Measurements from ENCODE around the gene ZC2HC1C. TPM values are rescaled to one million over a fixed set of nuclear protein-coding genes. Genes with fewer than 3 reads are reported as not detected.

ZC2HC1C gene
- total and polyA plus RNA-seq, 9 of the 15 experiments (the other 6 are each of a cell fraction or from before 2014, with no cell fraction given), result 6.3 to 9.2 (median 7.7) TPM

- TF ChIP-seq JUN (IDR thresholded peaks at IDR 0.05; ENCODE audit: borderline replicate concordance, low read depth, low read length) (peak; percentile 50; the same call in 1 of the 2 replicates), JUN (CRISPR knock-in tag; IDR thresholded peaks at IDR 0.05; ENCODE audit: borderline replicate concordance) (no peak), TFAM (CRISPR knock-in tag; conservative IDR thresholded peaks at IDR 0.05) (no peak), TSC22D4 (tag; IDR thresholded peaks at IDR 0.05) (no peak), SMARCA5 (IDR thresholded peaks at IDR 0.05) (no peak), HDAC8 (tag; IDR thresholded peaks at IDR 0.05) (no peak), CBFA2T3 (IDR thresholded peaks at IDR 0.05) (peak; percentile 20), ZNF253 (CRISPR knock-in tag; conservative IDR thresholded peaks at IDR 0.05) (no peak), GABPB2 (CRISPR knock-in tag; conservative IDR thresholded peaks at IDR 0.05) (no peak), ELK3 (CRISPR knock-in tag; IDR thresholded peaks at IDR 0.05) (no peak), RBBP5 (IDR thresholded peaks at IDR 0.05; ENCODE audit: borderline replicate concordance, insufficient read depth, low read length, poor library complexity, severe bottlenecking) (peak; percentile 61), TBL1XR1 (IDR thresholded peaks at IDR 0.05; ENCODE audit: low read length in 2 of 2) (peak in 1 of 2 experiments; percentile 74; a peak in 2 of 4 replicates), TAF7 (tag; IDR thresholded peaks at IDR 0.05) (no peak)
- TF ChIP-seq, protein P1, sequence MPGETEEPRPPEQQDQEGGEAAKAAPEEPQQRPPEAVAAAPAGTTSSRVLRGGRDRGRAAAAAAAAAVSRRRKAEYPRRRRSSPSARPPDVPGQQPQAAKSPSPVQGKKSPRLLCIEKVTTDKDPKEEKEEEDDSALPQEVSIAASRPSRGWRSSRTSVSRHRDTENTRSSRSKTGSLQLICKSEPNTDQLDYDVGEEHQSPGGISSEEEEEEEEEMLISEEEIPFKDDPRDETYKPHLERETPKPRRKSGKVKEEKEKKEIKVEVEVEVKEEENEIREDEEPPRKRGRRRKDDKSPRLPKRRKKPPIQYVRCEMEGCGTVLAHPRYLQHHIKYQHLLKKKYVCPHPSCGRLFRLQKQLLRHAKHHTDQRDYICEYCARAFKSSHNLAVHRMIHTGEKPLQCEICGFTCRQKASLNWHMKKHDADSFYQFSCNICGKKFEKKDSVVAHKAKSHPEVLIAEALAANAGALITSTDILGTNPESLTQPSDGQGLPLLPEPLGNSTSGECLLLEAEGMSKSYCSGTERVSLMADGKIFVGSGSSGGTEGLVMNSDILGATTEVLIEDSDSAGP (CRISPR knock-in tag; IDR thresholded peaks at IDR 0.05), result no peak
- TF ChIP-seq, protein P2, sequence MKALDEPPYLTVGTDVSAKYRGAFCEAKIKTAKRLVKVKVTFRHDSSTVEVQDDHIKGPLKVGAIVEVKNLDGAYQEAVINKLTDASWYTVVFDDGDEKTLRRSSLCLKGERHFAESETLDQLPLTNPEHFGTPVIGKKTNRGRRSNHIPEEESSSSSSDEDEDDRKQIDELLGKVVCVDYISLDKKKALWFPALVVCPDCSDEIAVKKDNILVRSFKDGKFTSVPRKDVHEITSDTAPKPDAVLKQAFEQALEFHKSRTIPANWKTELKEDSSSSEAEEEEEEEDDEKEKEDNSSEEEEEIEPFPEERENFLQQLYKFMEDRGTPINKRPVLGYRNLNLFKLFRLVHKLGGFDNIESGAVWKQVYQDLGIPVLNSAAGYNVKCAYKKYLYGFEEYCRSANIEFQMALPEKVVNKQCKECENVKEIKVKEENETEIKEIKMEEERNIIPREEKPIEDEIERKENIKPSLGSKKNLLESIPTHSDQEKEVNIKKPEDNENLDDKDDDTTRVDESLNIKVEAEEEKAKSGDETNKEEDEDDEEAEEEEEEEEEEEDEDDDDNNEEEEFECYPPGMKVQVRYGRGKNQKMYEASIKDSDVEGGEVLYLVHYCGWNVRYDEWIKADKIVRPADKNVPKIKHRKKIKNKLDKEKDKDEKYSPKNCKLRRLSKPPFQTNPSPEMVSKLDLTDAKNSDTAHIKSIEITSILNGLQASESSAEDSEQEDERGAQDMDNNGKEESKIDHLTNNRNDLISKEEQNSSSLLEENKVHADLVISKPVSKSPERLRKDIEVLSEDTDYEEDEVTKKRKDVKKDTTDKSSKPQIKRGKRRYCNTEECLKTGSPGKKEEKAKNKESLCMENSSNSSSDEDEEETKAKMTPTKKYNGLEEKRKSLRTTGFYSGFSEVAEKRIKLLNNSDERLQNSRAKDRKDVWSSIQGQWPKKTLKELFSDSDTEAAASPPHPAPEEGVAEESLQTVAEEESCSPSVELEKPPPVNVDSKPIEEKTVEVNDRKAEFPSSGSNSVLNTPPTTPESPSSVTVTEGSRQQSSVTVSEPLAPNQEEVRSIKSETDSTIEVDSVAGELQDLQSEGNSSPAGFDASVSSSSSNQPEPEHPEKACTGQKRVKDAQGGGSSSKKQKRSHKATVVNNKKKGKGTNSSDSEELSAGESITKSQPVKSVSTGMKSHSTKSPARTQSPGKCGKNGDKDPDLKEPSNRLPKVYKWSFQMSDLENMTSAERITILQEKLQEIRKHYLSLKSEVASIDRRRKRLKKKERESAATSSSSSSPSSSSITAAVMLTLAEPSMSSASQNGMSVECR (CRISPR knock-in tag; IDR thresholded peaks at IDR 0.05), result peak; percentile 49; the same call in 1 of the 2 replicates
- TF ChIP-seq, protein P3, sequence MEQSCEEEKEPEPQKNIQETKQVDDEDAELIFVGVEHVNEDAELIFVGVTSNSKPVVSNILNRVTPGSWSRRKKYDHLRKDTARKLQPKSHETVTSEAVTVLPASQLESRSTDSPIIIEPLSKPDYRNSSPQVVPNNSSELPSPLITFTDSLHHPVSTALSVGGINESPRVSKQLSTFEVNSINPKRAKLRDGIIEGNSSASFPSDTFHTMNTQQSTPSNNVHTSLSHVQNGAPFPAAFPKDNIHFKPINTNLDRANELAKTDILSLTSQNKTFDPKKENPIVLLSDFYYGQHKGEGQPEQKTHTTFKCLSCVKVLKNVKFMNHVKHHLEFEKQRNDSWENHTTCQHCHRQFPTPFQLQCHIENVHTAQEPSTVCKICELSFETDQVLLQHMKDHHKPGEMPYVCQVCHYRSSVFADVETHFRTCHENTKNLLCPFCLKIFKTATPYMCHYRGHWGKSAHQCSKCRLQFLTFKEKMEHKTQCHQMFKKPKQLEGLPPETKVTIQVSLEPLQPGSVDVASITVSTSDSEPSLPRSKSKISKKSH (CRISPR knock-in tag; IDR thresholded peaks at IDR 0.05), result no peak
Observed at GRCh38 chr14:75069121-75069810, at the start of gene ZC2HC1C (continued).

Data from K562 (cell line).